ENCODE results near the gene SRSF9.

SRSF9 gene

GRCh38 chr12:120483621-120484020 lies 14.1 kb upstream of the SRSF9 start:
- no peak for FAIRE-seq
- no peak for DNase-seq (ENCODE audit: low spot score)

- no peak for FAIRE-seq
Measured at GRCh38 chr12:120481022-120481767, 11.6 kb upstream of the SRSF9 start.

GRCh38 chr12:120480211-120480610 lies 10.7 kb upstream of the SRSF9 start:
- no peak for FAIRE-seq

More at GRCh38 chr12:120481022-120481767, 11.6 kb upstream of the SRSF9 start:
- no peak for DNase-seq (ENCODE audit: low spot score)

GRCh38 chr12:120479458-120479857 lies 9.9 kb upstream of the SRSF9 start:
- FAIRE-seq (no peak), DNase-seq (ENCODE audit: low spot score) (no peak)

More at GRCh38 chr12:120480211-120480610, 10.7 kb upstream of the SRSF9 start:
- no peak for DNase-seq (ENCODE audit: low spot score)

- FAIRE-seq (no peak), DNase-seq (ENCODE audit: low spot score) (no peak)
Measured at GRCh38 chr12:120475643-120476042, 6.1 kb upstream of the SRSF9 start.

GRCh38 chr12:120474616-120474960 lies 5.0 kb upstream of the SRSF9 start:
- DNase-seq (ENCODE audit: low spot score): peak; percentile 84
- FAIRE-seq: no peak

- FAIRE-seq: no peak
- no peak for DNase-seq (ENCODE audit: low spot score)
Measured at GRCh38 chr12:120473807-120474615, 4.5 kb upstream of the SRSF9 start.

- FAIRE-seq (no peak), DNase-seq (ENCODE audit: low spot score) (no peak)
Measured at GRCh38 chr12:120472521-120472920, 3.0 kb upstream of the SRSF9 start.

- DNase-seq (ENCODE audit: low spot score) (no peak), FAIRE-seq (no peak)
Measured at GRCh38 chr12:120470150-120470784, 719 bp upstream of the SRSF9 start.

- peak; percentile 32 for DNase-seq (ENCODE audit: low spot score)
- no peak for FAIRE-seq
Measured at GRCh38 chr12:120468821-120469449, 613 bp downstream of the SRSF9 start.

GRCh38 chr12:120468325-120468820 lies 1.2 kb downstream of the SRSF9 start:
- DNase-seq (ENCODE audit: low spot score) (no peak), FAIRE-seq (no peak)

GRCh38 chr12:120467439-120467838 lies 2.1 kb downstream of the SRSF9 start:
- no peak for DNase-seq (ENCODE audit: low spot score)
- no peak for FAIRE-seq

GRCh38 chr12:120466560-120467315 lies 2.8 kb downstream of the SRSF9 start:
- FAIRE-seq: no peak
- DNase-seq (ENCODE audit: low spot score): no peak

GRCh38 chr12:120465756-120466155 lies 3.8 kb downstream of the SRSF9 start:
- DNase-seq (ENCODE audit: low spot score) (no peak), FAIRE-seq (no peak)

GRCh38 chr12:120463712-120464111 lies 5.8 kb downstream of the SRSF9 start:
- DNase-seq (ENCODE audit: low spot score): no peak
- no peak for FAIRE-seq

- DNase-seq (ENCODE audit: low spot score) (no peak), FAIRE-seq (no peak)
Measured at GRCh38 chr12:120462099-120462640, 7.4 kb downstream of the SRSF9 start.

- FAIRE-seq: no peak
Measured at GRCh38 chr12:120460157-120460556, 9.4 kb downstream of the SRSF9 start.

GRCh38 chr12:120457133-120457532 lies 12.4 kb downstream of the SRSF9 start:
- FAIRE-seq (no peak), DNase-seq (ENCODE audit: low spot score) (no peak)

More at GRCh38 chr12:120460157-120460556, 9.4 kb downstream of the SRSF9 start:
- no peak for DNase-seq (ENCODE audit: low spot score)

- DNase-seq (ENCODE audit: low spot score) (no peak), FAIRE-seq (no peak)
Measured at GRCh38 chr12:120455302-120455701, 14.2 kb downstream of the SRSF9 start.

- no peak for FAIRE-seq
- no peak for DNase-seq (ENCODE audit: low spot score)
Measured at GRCh38 chr12:120453977-120454376, 15.6 kb downstream of the SRSF9 start.
